K562 (cell line): ENCODE data around the gene ARHGEF7. TPM values are rescaled to one million over a fixed set of nuclear protein-coding genes. Genes with fewer than 3 reads are reported as not detected.

ENCODE experiments used
- ATAC-seq: fragments of 200-7000 bp; cut with Tn5 transposase; 3 replicates; pipeline ENCODE4 v1.9.1; 2020; ENCODE audit warnings: moderate library complexity
- BruUV-seq: library from RNA; stranded (reverse); fragments of 400-500 nt; replicated peaks from 2 replicates; lab custom pipeline; 2021; lab: Mats Ljungman, UMichigan
- CTCF ChIA-PET: fragments of 300-600 bp; formaldehyde crosslinking; extraction: SDS; loops from one replicate; lab custom pipeline; 2021; ENCODE audit warnings: low intra/inter-chr PET ratio; lab: Yijun Ruan, JAX
- POLR2A ChIA-PET: fragments of 300-600, 350-650 bp; sonication (Branson Sonifier 250); formaldehyde crosslinking; extraction: SDS; loops from one replicate; lab custom pipeline; 2021; ENCODE audit warnings: antibody characterized with exemption, inconsistent platforms; lab: Yijun Ruan, JAX
- DNase-seq, 4 experiments: peaks; one replicate each; pipeline versions ENCODE4 v3.0.0 to v3.0.0-alpha.2; 2011 to 2018; ENCODE audit warnings: low spot score in 3 of 4, mixed read lengths in 3 of 4; ENCODE audit errors: extremely low read depth in 1 of 4
- FAIRE-seq: peaks from 2 replicates; lab custom pipeline; 2011; peaks lifted over from hg19 to GRCh38; lab: Jason Lieb, UNC
- H2AFZ ChIP-seq: 2 replicates; pipeline ENCODE4 v1.6.0; 2011; ENCODE audit warnings: low read depth, low read length, control low read depth, inconsistent platforms
- H3K27ac ChIP-seq: fragments of 200-600 bp; 3 replicates; pipeline ENCODE4 v1.8.0; 2011; ENCODE audit warnings: low read depth, mild to moderate bottlenecking, control low read depth, inconsistent platforms, low read length, moderate library complexity, mixed read lengths; ENCODE audit errors: extremely low read depth
- H3K27me3 ChIP-seq, 2 experiments: fragments of 300-600 bp in 1 of 2; 2 replicates in 1 of 2; 3 replicates in 1 of 2; pipeline versions ENCODE4 v1.6.0 to v1.8.0; 2011; ENCODE audit warnings: inconsistent platforms in 2 of 2, low read length in 2 of 2, mild to moderate bottlenecking in 1 of 2, mixed read lengths in 1 of 2, moderate library complexity in 1 of 2; ENCODE audit not compliant: control insufficient read depth in 2 of 2, insufficient read depth in 2 of 2
- H3K36me3 ChIP-seq: fragments of 300-600 bp; 3 replicates; pipeline ENCODE4 v1.8.0; 2011; ENCODE audit warnings: mild to moderate bottlenecking, low read length, inconsistent platforms; ENCODE audit not compliant: control insufficient read depth, insufficient read depth
- H3K4me1 ChIP-seq, 2 experiments: fragments of 200-600 bp in 1 of 2; replicated peaks in 1 of 2; 2 replicates in 1 of 2; 3 replicates in 1 of 2; pipeline versions ENCODE4 v1.5.1 to v1.8.0; 2011; ENCODE audit warnings: inconsistent platforms in 2 of 2, low read length in 2 of 2, mild to moderate bottlenecking in 1 of 2, mixed read lengths in 1 of 2, moderate library complexity in 1 of 2; ENCODE audit not compliant: control insufficient read depth in 2 of 2, insufficient read depth in 2 of 2
- H3K4me2 ChIP-seq: 2 replicates; pipeline ENCODE4 v1.6.1; 2011; ENCODE audit warnings: low read length, control low read depth, inconsistent platforms, mixed read lengths; ENCODE audit not compliant: insufficient read depth
- H3K4me3 ChIP-seq: fragments of 200-600 bp; sonication (generic), shearing (Covaris generic); 2 replicates; pipeline ENCODE4 v1.5.1; 2016; ENCODE audit warnings: control low read depth, inconsistent platforms
- H3K79me2 ChIP-seq: fragments of 200-600 bp; 3 replicates; pipeline ENCODE4 v1.8.0; 2011; ENCODE audit warnings: low read length, inconsistent platforms; ENCODE audit not compliant: control insufficient read depth, insufficient read depth
- H3K9ac ChIP-seq, 2 experiments: 2 replicates each; pipeline versions ENCODE4 v1.6.0 to v1.6.1; 2011; ENCODE audit warnings: low read depth in 2 of 2, low read length in 2 of 2, control low read depth in 1 of 2, inconsistent platforms in 1 of 2, mild to moderate bottlenecking in 1 of 2, mixed read lengths in 1 of 2; ENCODE audit not compliant: insufficient read depth in 1 of 2
- H3K9me1 ChIP-seq: one replicate; pipeline ENCODE4 v1.6.0; 2011; ENCODE audit warnings: inconsistent platforms, mild to moderate bottlenecking, low read length, moderate library complexity; ENCODE audit not compliant: control insufficient read depth, insufficient read depth
- H3K9me3 ChIP-seq: replicated peaks from 2 replicates; pipeline ENCODE4 v1.5.1; 2011; ENCODE audit warnings: low read depth, low read length, inconsistent platforms; ENCODE audit not compliant: control insufficient read depth, insufficient read depth
- H4K20me1 ChIP-seq: replicated peaks from 2 replicates; pipeline ENCODE4 v1.6.1; 2011; ENCODE audit warnings: low read length, inconsistent platforms, mixed read lengths; ENCODE audit not compliant: control insufficient read depth, insufficient read depth
- DACH1 ChIP-seq: fragments of 450-650 bp; IDR thresholded peaks from 2 replicates; pipeline ENCODE4 v1.6.1; 2018; ENCODE audit not compliant: partially characterized antibody
- FOXA1 ChIP-seq: fragments of 450-650 bp; IDR thresholded peaks from 2 replicates; pipeline ENCODE4 v1.6.1; 2016; ENCODE audit warnings: mild to moderate bottlenecking, borderline replicate concordance
- GTF2E2 ChIP-seq: fragments of 200-800 bp; sonication (Bioruptor generic); IDR thresholded peaks from 2 replicates; pipeline ENCODE4 v1.6.1; 2016; ENCODE audit warnings: missing genetic modification characterization, missing compliant biosample characterization
- KAT2B ChIP-seq: IDR thresholded peaks from one replicate; pipeline ENCODE4 v1.6.1; 2012; ENCODE audit warnings: low read depth, mild to moderate bottlenecking, control low read depth, inconsistent platforms, low read length, moderate library complexity
- MCM5 ChIP-seq: fragments of 450-650 bp; IDR thresholded peaks from 2 replicates; pipeline ENCODE4 v1.6.1; 2016; ENCODE audit warnings: low read depth
- NEUROD1 ChIP-seq: fragments of 150-350 bp; IDR thresholded peaks from 2 replicates; pipeline ENCODE4 v1.6.1; 2014; ENCODE audit warnings: borderline replicate concordance, low read length, low read depth; ENCODE audit not compliant: partially characterized antibody
- PHB2 ChIP-seq: fragments of 450-650 bp; IDR thresholded peaks from 2 replicates; pipeline ENCODE4 v1.6.1; 2017; ENCODE audit warnings: low read depth
- PPARD ChIP-seq: fragments of 250-450 bp; sonication (Bioruptor Pico); IDR thresholded peaks from 2 replicates; pipeline ENCODE4 v1.8.0; 2022; ENCODE audit warnings: inconsistent platforms, mild to moderate bottlenecking, moderate library complexity
- RCOR1 ChIP-seq, 2 experiments: IDR thresholded peaks; 2 replicates each; pipeline ENCODE4 v1.6.1; 2012; ENCODE audit warnings: low read depth in 2 of 2, low read length in 2 of 2, borderline replicate concordance in 1 of 2, improper control_type of control experiment in 1 of 2
- SIX5 ChIP-seq, 2 experiments: IDR thresholded peaks; 2 replicates each; pipeline ENCODE4 v1.6.1; 2011; ENCODE audit warnings: low read length in 2 of 2, borderline replicate concordance in 1 of 2, low read depth in 1 of 2, mild to moderate bottlenecking in 1 of 2, moderate library complexity in 1 of 2; ENCODE audit not compliant: insufficient read depth in 1 of 2
- SMAD3 ChIP-seq: fragments of 450-650 bp; formaldehyde crosslinking; conservative IDR thresholded peaks from 2 replicates; pipeline ENCODE4 v1.4.0; 2020; ENCODE audit warnings: mild to moderate bottlenecking
- SMARCA5 ChIP-seq: fragments of 450-650 bp; IDR thresholded peaks from 2 replicates; pipeline ENCODE4 v1.6.1; 2016
- TCF3 ChIP-seq: sonication (generic); formaldehyde crosslinking; IDR thresholded peaks from 2 replicates; pipeline ENCODE4 v1.4.0; 2020; ENCODE audit warnings: mild to moderate bottlenecking, missing genetic modification reagents
- YY1 ChIP-seq, 3 experiments: IDR thresholded peaks; 2 replicates each; pipeline ENCODE4 v1.6.1; 2011; ENCODE audit warnings: low read length in 2 of 3, mild to moderate bottlenecking in 2 of 3, moderate library complexity in 2 of 3, borderline replicate concordance in 1 of 3, control low read depth in 1 of 3, low read depth in 1 of 3; ENCODE audit not compliant: insufficient read depth in 3 of 3, insufficient replicate concordance in 2 of 3, control insufficient read depth in 1 of 3, insufficient read length in 1 of 3; ENCODE audit errors: extremely low read depth in 1 of 3
- WGBS: fragments of 100-300 bp; shearing (Covaris generic); methylation state at CpG from one replicate; pipeline ENCODE4 v1.1.6; 2016; ENCODE audit warnings: low coverage, mixed read lengths; ENCODE audit not compliant: insufficient coverage; ENCODE audit errors: missing lambda C conversion rate; 5-methylcytosine and 5-hydroxymethylcytosine counted together
- in situ Hi-C: fragments of 300-500 bp; cut with MboI; formaldehyde crosslinking; loops from 4 replicates; pipeline ENCODE4 v1.15.0; 2018; ENCODE audit warnings: inconsistent platforms, mixed read lengths
- intact Hi-C: fragments of 100-400 bp; cut with micrococcal nuclease; formaldehyde crosslinking; loops from 2 replicates; pipeline ENCODE4 v1.14.2; 2022
- polyA plus RNA-seq, 8 experiments: library from polyadenylated mRNA; depleted of rRNA in 4 of 8; stranded (reverse) in 5 of 8; unstranded in 3 of 8; fragments of >200 nt; fragmentation: Nextera tagmentation in 2 of 8; fragmentation: Illumina TruSeq in 1 of 8; extraction: Ambion mirVana in 2 of 8; extraction: Trizol in 1 of 8; gene quantifications; 2 replicates each; pipeline versions ENCODE4 v1.2.1 to v1.2.3, GENCODE V29; 2011 to 2014; ENCODE audit warnings: inconsistent platforms in 1 of 8, missing spikeins in 1 of 8
- total RNA-seq, 7 experiments: library from RNA; depleted of rRNA in 6 of 7; stranded (reverse); fragments of >200 nt in 6 of 7; fragmentation: Illumina TruSeq in 2 of 7; extraction: Trizol in 2 of 7; gene quantifications; 2 replicates each; pipeline versions ENCODE4 v1.2.1 to v1.2.3, GENCODE V29; 2011 to 2021; ENCODE audit warnings: low replicate concordance in 1 of 7
- TF ChIP-seq, protein P1 (sequence below): fragments of 450-650 bp; IDR thresholded peaks from 2 replicates; pipeline ENCODE4 v1.7.1; 2018; ENCODE audit warnings: mild to moderate bottlenecking, low read depth; ENCODE audit not compliant: partially characterized antibody
- TF ChIP-seq, protein P2 (sequence below), 2 experiments: fragments of 150-350 bp in 1 of 2; IDR thresholded peaks; 2 replicates each; pipeline ENCODE4 v1.6.1; 2012 to 2016; ENCODE audit warnings: low read depth in 2 of 2, low read length in 2 of 2, mild to moderate bottlenecking in 1 of 2, moderate library complexity in 1 of 2
- TF ChIP-seq, protein P3 (sequence below): fragments of 250-450 bp; sonication (Bioruptor Pico); IDR thresholded peaks from 2 replicates; pipeline ENCODE4 v1.8.0; 2021; ENCODE audit warnings: moderate library complexity, mild to moderate bottlenecking, inconsistent platforms

ARHGEF7 gene
- total and polyA plus RNA-seq, 9 of the 15 experiments (the other 6 are each of a cell fraction or from before 2014, with no cell fraction given): 2.1 to 26.8 (median 17.5) TPM

DNA sequence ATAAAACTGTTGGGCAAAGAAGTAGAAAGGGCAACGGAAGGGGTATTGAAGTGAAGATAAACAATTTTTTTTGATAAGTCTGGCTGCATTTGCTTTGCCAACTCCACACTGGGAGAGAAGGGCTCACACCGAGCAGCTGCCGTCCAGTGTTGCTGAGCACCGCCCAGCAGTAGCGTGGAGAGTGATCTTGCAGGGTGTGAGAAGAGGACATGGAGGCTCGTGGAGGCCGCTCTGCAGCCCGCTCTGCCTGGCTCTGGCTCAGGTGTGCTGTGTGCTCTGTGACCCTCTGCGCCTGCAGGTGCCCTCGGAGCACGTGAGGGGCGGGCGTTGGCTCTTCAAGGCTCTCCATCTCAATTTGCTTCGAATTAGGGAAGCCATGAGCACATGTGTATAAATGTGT is 169.5 kb downstream of the ARHGEF7 start:
- no peak for ATAC-seq
- no peaks in the 10 kb centered on the region for H4K20me1 ChIP-seq
- DNase-seq: no peak
- H3K4me2 ChIP-seq: no peak overlapping the region
- peaks cover 48% of the 10 kb centered on the region; the same call in 1 of the 3 replicates for H3K36me3 ChIP-seq
- H3K4me3 ChIP-seq: no peak overlapping the region
- BruUV-seq: no TSS peak
- WGBS: 89% methylated on average over 9 of the region's 14 CpGs
- no peaks in the 10 kb centered on the region for H3K9me3 ChIP-seq
- H3K79me2 ChIP-seq: no peaks in the 10 kb centered on the region
- H2AFZ ChIP-seq: no peak overlapping the region
- H3K9ac ChIP-seq: no peak overlapping the region
- H3K27me3 ChIP-seq: no peaks in the 10 kb centered on the region
- no peak for FAIRE-seq
- intact Hi-C loops (no loop called here), in situ Hi-C loops (no loop called here)
- H3K27ac ChIP-seq: no peak overlapping the region
- ChIA-PET CTCF (no interaction called here), POLR2A (interaction anchor here (0.6 kb wide), 1 partner anchor 120 kb away, joined by 3 read pairs; no protein-coding TSS in a partner anchor)
- no peaks in the 10 kb centered on the region for H3K4me1 ChIP-seq
- H3K9me1 ChIP-seq: no peaks in the 10 kb centered on the region
- TF ChIP-seq, protein P1, sequence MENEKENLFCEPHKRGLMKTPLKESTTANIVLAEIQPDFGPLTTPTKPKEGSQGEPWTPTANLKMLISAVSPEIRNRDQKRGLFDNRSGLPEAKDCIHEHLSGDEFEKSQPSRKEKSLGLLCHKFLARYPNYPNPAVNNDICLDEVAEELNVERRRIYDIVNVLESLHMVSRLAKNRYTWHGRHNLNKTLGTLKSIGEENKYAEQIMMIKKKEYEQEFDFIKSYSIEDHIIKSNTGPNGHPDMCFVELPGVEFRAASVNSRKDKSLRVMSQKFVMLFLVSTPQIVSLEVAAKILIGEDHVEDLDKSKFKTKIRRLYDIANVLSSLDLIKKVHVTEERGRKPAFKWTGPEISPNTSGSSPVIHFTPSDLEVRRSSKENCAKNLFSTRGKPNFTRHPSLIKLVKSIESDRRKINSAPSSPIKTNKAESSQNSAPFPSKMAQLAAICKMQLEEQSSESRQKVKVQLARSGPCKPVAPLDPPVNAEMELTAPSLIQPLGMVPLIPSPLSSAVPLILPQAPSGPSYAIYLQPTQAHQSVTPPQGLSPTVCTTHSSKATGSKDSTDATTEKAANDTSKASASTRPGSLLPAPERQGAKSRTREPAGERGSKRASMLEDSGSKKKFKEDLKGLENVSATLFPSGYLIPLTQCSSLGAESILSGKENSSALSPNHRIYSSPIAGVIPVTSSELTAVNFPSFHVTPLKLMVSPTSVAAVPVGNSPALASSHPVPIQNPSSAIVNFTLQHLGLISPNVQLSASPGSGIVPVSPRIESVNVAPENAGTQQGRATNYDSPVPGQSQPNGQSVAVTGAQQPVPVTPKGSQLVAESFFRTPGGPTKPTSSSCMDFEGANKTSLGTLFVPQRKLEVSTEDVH: no peak
- no peak for TF ChIP-seq GTF2E2 (tag)
- no peak for TF ChIP-seq KAT2B
- TF ChIP-seq PHB2: no peak
- no peak for TF ChIP-seq MCM5
- no peak for TF ChIP-seq NEUROD1
- TF ChIP-seq RCOR1 (IDR thresholded peaks at IDR 0.05; ENCODE audit: borderline replicate concordance in 1 of 2, low read depth in 2 of 2, low read length in 2 of 2): no peak
- TF ChIP-seq SIX5 (IDR thresholded peaks at IDR 0.05; ENCODE audit: borderline replicate concordance in 1 of 2, insufficient read depth in 1 of 2, low read depth in 1 of 2, low read length in 2 of 2): no peak
- TF ChIP-seq TCF3: no peak
- TF ChIP-seq SMAD3 (CRISPR knock-in tag): no peak
- no peak for TF ChIP-seq PPARD (CRISPR knock-in tag)
- no peak for TF ChIP-seq YY1 (IDR thresholded peaks at IDR 0.05; ENCODE audit: borderline replicate concordance in 1 of 3, control insufficient read depth in 1 of 3, extremely low read depth in 1 of 3, insufficient read depth in 3 of 3, insufficient read length in 1 of 3, insufficient replicate concordance in 2 of 3, low read depth in 1 of 3, low read length in 2 of 3)
- TF ChIP-seq FOXA1: no peak
- TF ChIP-seq, protein P2, sequence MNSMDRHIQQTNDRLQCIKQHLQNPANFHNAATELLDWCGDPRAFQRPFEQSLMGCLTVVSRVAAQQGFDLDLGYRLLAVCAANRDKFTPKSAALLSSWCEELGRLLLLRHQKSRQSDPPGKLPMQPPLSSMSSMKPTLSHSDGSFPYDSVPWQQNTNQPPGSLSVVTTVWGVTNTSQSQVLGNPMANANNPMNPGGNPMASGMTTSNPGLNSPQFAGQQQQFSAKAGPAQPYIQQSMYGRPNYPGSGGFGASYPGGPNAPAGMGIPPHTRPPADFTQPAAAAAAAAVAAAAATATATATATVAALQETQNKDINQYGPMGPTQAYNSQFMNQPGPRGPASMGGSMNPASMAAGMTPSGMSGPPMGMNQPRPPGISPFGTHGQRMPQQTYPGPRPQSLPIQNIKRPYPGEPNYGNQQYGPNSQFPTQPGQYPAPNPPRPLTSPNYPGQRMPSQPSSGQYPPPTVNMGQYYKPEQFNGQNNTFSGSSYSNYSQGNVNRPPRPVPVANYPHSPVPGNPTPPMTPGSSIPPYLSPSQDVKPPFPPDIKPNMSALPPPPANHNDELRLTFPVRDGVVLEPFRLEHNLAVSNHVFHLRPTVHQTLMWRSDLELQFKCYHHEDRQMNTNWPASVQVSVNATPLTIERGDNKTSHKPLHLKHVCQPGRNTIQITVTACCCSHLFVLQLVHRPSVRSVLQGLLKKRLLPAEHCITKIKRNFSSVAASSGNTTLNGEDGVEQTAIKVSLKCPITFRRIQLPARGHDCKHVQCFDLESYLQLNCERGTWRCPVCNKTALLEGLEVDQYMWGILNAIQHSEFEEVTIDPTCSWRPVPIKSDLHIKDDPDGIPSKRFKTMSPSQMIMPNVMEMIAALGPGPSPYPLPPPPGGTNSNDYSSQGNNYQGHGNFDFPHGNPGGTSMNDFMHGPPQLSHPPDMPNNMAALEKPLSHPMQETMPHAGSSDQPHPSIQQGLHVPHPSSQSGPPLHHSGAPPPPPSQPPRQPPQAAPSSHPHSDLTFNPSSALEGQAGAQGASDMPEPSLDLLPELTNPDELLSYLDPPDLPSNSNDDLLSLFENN (IDR thresholded peaks at IDR 0.05; ENCODE audit: low read depth in 2 of 2, low read length in 2 of 2): no peak
- no peak for TF ChIP-seq SMARCA5
- TF ChIP-seq, protein P3, sequence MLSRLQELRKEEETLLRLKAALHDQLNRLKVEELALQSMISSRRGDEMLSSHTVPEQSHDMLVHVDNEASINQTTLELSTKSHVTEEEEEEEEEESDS (CRISPR knock-in tag): no peak
- no peak for TF ChIP-seq DACH1
